Activated CD8-positive, alpha-beta T cell treated with anti-CD3 and anti-CD28 coated beads for 36 hours (primary cell): ENCODE data around the gene TVP23A. TPM values are rescaled to one million over a fixed set of nuclear protein-coding genes. Genes with fewer than 3 reads are reported as not detected.
"Not testable (repeated sequence)": the region's sequence is repeated elsewhere in the genome, so short reads cannot be mapped to it uniquely, and the experiment has no call there.

Experiments used
- ATAC-seq: fragments of 200-7000 bp; cut with Tn5 transposase; one replicate; pipeline ENCODE4 v1.10.0; 2021; ENCODE audit warnings: mild to moderate bottlenecking, moderate library complexity
- CTCF ChIA-PET: fragments of 350-600 bp; sonication (Branson Sonifier 250); formaldehyde crosslinking; loops from one replicate; lab custom pipeline; 2021; ENCODE audit warnings: antibody characterized with exemption; lab: Charles Lee
- POLR2A ChIA-PET: fragments of 350-600 bp; sonication (Branson Sonifier 250); formaldehyde crosslinking; loops from one replicate; lab custom pipeline; 2021; ENCODE audit warnings: antibody characterized with exemption; lab: Charles Lee
- DNase-seq: peaks from one replicate; pipeline ENCODE4 v3.0.0-alpha.2; 2020
- H3K27ac Mint-ChIP-seq: one replicate; pipeline ENCODE4 v1.8.0; 2021; ENCODE audit warnings: mild to moderate bottlenecking, mixed read lengths
- H3K27me3 Mint-ChIP-seq: one replicate; pipeline ENCODE4 v1.8.0; 2021; ENCODE audit warnings: mixed read lengths
- H3K36me3 Mint-ChIP-seq: one replicate; pipeline ENCODE4 v1.8.0; 2021; ENCODE audit warnings: low read depth, mixed read lengths
- H3K4me1 Mint-ChIP-seq: one replicate; pipeline ENCODE4 v1.8.0; 2021; ENCODE audit warnings: low read depth, mixed read lengths
- H3K4me3 Mint-ChIP-seq: one replicate; pipeline ENCODE4 v1.8.0; 2021; ENCODE audit warnings: mild to moderate bottlenecking, moderate library complexity, mixed read lengths
- H3K9me3 Mint-ChIP-seq: one replicate; pipeline ENCODE4 v1.8.0; 2021; ENCODE audit warnings: mixed read lengths
- intact Hi-C: fragments of 100-400 bp; cut with micrococcal nuclease; formaldehyde crosslinking; loops from one replicate; pipeline ENCODE4 v1.10.0; 2022
- total RNA-seq, 2 experiments: library from RNA; stranded (reverse); gene quantifications; one replicate each; pipeline ENCODE4 v1.2.3, GENCODE V29; 2021
- TF ChIP-seq, protein P1 (sequence below): fragments of 200-600 bp; IDR thresholded peaks from one replicate; pipeline ENCODE4 v1.8.0; 2022; ENCODE audit warnings: antibody characterized with exemption, mild to moderate bottlenecking

Gene TVP23A
- total RNA-seq, 2 experiments from 2014 or later, result not detected

DNA sequence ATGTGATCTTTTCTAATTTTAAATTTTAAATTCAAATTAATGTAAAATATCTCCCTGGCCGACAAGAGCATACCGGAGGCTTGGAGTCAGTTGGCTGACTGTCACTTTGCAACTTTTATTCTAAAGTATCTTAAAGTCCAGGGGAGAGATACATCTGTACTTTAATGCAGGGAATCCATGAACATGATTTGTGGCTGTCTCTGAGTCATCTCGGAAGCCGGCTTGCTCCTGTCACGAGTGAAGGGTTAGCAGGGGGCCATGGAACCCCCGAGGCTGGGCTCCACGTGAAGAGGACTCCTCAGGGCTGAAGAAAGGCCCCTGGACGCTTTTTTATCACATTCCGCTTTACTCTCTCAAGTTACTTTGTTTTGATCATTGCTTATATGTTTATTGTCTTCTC, 13.3 kb downstream of the TVP23A start:
- H3K36me3 Mint-ChIP-seq, result no peaks in the 10 kb centered on the region
- ATAC-seq (no peak), DNase-seq (no peak)
- no peaks in the 10 kb centered on the region for H3K4me1 Mint-ChIP-seq
- CTCF ChIA-PET, result no interaction called here
- H3K9me3 Mint-ChIP-seq, result no peaks in the 10 kb centered on the region
- no peak overlapping the region for H3K27ac Mint-ChIP-seq
- no peaks in the 10 kb centered on the region for H3K27me3 Mint-ChIP-seq
- H3K4me3 Mint-ChIP-seq, result no peak overlapping the region
- POLR2A ChIA-PET, result no interaction called here
- intact Hi-C loops, result no loop called here
- TF ChIP-seq, protein P1, sequence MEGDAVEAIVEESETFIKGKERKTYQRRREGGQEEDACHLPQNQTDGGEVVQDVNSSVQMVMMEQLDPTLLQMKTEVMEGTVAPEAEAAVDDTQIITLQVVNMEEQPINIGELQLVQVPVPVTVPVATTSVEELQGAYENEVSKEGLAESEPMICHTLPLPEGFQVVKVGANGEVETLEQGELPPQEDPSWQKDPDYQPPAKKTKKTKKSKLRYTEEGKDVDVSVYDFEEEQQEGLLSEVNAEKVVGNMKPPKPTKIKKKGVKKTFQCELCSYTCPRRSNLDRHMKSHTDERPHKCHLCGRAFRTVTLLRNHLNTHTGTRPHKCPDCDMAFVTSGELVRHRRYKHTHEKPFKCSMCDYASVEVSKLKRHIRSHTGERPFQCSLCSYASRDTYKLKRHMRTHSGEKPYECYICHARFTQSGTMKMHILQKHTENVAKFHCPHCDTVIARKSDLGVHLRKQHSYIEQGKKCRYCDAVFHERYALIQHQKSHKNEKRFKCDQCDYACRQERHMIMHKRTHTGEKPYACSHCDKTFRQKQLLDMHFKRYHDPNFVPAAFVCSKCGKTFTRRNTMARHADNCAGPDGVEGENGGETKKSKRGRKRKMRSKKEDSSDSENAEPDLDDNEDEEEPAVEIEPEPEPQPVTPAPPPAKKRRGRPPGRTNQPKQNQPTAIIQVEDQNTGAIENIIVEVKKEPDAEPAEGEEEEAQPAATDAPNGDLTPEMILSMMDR, result no peak

DNA sequence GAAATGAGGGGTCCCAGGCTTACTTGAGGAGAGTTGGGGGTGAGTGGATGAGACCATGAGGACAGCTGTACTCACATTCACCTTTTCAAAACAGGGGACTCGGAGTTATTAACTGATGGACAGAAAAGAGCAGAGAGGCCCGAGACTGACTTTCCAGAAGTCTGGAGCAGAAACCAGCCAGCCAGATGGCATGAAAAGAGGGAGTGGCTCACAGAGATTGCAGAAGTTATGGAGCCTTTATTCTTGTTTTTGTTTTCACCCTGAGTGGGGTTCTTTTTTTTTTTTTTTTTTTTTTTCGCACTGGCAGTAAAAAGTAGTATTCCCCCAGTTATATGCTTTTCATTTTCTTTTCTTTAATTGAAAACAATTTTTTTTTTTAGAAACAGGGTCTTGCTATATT, 18.9 kb downstream of the TVP23A start:
- DNase-seq (no peak), ATAC-seq (no peak)
- no peak overlapping the region for H3K27ac Mint-ChIP-seq
- no peak overlapping the region for H3K4me3 Mint-ChIP-seq
- no peaks in the 10 kb centered on the region for H3K27me3 Mint-ChIP-seq
- no peaks in the 10 kb centered on the region for H3K36me3 Mint-ChIP-seq
- H3K4me1 Mint-ChIP-seq, result no peaks in the 10 kb centered on the region
- ChIA-PET CTCF (no interaction called here), POLR2A (no interaction called here)
- H3K9me3 Mint-ChIP-seq, result peaks cover 2% of the 10 kb centered on the region
- TF ChIP-seq, protein P1, result no peak
- intact Hi-C loops, result no loop called here

DNA sequence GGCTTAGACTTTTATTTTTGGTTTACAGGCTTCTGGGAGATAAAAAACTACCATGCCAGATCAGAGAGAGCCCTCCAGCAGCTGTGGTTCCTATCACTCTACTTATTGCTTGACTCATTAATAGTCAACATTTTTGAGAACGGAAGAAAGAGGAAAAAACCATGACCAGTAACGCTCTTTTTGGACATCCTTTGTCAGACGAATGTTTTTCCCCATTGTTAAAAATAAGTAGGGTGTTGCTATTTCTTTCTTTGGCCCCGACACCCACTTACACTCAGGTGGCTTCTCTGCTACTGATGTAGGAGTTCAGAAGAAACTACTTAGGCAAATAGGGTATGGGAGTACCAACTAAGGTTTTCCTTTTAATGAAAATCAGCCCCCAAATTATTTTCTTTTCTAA, 27.5 kb downstream of the TVP23A start:
- H3K36me3 Mint-ChIP-seq, result no peaks in the 10 kb centered on the region
- no peak for DNase-seq

DNA sequence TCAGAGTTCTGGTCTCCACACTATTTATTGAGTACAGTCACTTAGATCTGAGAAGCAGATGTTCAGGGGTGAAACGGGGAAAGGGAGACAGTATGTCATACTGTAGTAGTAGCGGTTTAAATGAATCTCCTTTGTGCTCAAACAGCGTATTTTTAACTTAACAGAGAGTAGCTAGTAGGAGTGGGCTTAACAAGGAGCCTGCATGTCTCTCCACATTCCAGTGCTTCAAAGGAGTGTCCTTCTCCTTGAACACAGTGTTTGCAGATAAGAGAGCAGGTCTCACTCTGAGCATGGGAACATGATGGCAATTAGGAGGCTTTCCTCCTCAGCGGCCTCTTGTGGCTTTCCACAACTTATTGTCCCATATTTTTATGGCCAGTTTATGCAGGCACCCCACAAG, 30.0 kb downstream of the TVP23A start:
- H3K36me3 Mint-ChIP-seq, H3K4me1 Mint-ChIP-seq, ATAC-seq, H3K9me3 Mint-ChIP-seq, H3K4me3 Mint-ChIP-seq, DNase-seq, H3K27ac Mint-ChIP-seq, POLR2A ChIA-PET, intact Hi-C loops, CTCF ChIA-PET, H3K27me3 Mint-ChIP-seq: not testable (repeated sequence)

More for the DNA sequence above, 27.5 kb downstream of the TVP23A start:
- Mint-ChIP-seq H3K4me3 (no peak overlapping the region), H3K4me1 (no peaks in the 10 kb centered on the region), H3K27ac (no peak overlapping the region), H3K9me3 (no peaks in the 10 kb centered on the region), H3K27me3 (no peaks in the 10 kb centered on the region)
- no peak for ATAC-seq
- TF ChIP-seq, protein P1, result no peak
- ChIA-PET CTCF (no interaction called here), POLR2A (no interaction called here)
- intact Hi-C loops, result no loop called here

DNA sequence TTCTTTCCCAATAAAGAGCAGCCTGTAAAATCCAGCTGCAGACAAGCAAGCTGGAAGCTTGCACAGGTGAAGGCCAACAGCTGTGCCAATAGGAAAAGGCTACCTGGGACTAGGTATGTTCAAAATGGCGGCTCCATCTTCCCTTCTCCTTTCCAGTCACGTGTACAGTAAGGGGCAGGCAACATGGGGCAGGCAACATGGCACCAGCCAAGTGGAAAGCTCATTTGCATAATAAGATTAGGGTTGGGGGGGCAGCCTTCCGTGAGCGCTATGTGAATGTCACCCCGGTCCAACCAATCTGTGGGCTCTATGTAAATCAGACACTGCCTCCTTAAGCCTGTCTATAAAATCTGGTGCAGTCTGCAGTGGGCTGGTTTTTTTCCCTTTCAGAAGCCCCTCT, 31.3 kb downstream of the TVP23A start:
- Mint-ChIP-seq H3K9me3 (no peaks in the 10 kb centered on the region), H3K27ac (no peak overlapping the region), H3K36me3 (no peaks in the 10 kb centered on the region), H3K4me3 (no peak overlapping the region), H3K4me1 (no peaks in the 10 kb centered on the region), H3K27me3 (no peaks in the 10 kb centered on the region)
- TF ChIP-seq, protein P1, result no peak
- CTCF ChIA-PET, result no interaction called here
- POLR2A ChIA-PET, result no interaction called here
- ATAC-seq, result no peak
- DNase-seq, result no peak
- intact Hi-C loops, result no loop called here

DNA sequence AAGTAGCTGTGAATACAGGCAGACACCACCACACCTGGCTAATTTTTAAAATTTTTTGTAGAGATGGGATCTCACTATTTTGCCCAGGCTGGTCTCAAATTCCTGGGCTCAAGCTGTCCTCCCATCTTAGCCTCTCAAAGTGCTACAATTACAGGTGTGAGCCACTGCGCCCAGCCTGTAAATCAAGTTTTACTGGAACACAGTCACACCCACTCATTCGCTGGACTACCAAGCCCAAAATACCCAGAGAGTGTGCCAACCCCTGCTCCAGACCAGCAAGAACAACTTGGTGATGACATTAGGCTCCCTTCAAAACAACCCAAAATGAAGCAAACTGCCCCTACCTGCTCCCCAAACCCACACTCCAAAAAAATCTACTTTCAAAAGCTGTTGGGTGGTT, 36.0 kb downstream of the TVP23A start:
- Mint-ChIP-seq H3K9me3 (no peaks in the 10 kb centered on the region), H3K27ac (no peak overlapping the region), H3K27me3 (peaks cover 2% of the 10 kb centered on the region), H3K4me1 (no peaks in the 10 kb centered on the region), H3K4me3 (no peak overlapping the region), H3K36me3 (no peaks in the 10 kb centered on the region)
- TF ChIP-seq, protein P1, result no peak
- ATAC-seq (no peak), DNase-seq (no peak)
- intact Hi-C loops, result no loop called here
- POLR2A ChIA-PET, result no interaction called here
- CTCF ChIA-PET, result interaction anchor here (0.6 kb wide), 1 partner anchor 412 kb away, joined by 3 read pairs; no protein-coding TSS in a partner anchor
